NCI-H146 treated with DMSO at 0.1 percent for 48 hours (cell line): Measurements from ENCODE around the gene FERMT1.
A peak's percentile ranks its signal among the peaks of the same experiment; 100 is the strongest.

ENCODE experiments used
- DNase-seq: peaks from one replicate; lab custom pipeline; 2025; ENCODE audit not compliant: unreplicated experiment; lab: John Stamatoyannopoulos, UW

Gene FERMT1, protein sequence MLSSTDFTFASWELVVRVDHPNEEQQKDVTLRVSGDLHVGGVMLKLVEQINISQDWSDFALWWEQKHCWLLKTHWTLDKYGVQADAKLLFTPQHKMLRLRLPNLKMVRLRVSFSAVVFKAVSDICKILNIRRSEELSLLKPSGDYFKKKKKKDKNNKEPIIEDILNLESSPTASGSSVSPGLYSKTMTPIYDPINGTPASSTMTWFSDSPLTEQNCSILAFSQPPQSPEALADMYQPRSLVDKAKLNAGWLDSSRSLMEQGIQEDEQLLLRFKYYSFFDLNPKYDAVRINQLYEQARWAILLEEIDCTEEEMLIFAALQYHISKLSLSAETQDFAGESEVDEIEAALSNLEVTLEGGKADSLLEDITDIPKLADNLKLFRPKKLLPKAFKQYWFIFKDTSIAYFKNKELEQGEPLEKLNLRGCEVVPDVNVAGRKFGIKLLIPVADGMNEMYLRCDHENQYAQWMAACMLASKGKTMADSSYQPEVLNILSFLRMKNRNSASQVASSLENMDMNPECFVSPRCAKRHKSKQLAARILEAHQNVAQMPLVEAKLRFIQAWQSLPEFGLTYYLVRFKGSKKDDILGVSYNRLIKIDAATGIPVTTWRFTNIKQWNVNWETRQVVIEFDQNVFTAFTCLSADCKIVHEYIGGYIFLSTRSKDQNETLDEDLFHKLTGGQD

DNA sequence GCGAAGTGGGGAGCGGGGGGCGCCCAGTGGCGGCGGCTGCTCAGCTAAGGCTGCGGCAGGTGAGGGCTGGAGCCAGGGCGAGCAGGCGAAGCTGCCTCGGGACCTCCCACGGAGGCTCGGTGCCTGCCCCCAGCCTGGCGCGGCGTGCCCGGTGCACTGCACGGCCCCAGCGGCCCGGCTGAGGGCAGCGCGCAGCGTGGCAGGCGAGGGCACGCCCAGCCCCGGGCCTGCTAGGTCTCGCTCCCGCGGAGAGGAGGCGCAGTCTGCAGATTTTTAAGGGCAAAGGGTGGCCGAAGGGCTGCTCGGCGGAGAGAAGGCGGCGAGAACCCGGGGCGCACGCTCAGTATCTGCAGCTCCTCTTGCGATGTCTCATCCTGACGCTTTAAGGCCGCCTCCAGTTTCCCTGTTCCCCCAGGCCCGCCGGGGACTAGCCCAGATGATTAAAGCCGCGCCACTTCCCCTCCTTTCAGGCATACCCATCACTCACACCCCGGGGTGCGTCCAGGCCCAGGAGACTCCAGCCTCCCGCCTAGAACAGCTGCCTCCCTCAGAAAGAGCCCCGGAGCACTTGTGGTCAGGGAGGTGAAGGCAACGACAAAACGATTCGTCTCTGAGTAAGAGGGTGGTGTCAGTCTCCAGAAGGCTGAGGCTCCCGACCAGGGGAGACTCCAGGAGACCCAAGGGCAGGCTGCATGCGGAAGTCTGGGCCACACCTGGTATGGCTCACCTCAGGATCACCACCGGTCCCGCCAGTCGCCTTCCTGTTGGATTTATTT lies at the start of gene FERMT1:
Gene FERMT1 (minus strand): TSS at position 158 of the 776 bp plus-strand sequence. CDS start 3,476 bp downstream, outside the sequence.
- peak; percentile 76 for DNase-seq

DNA sequence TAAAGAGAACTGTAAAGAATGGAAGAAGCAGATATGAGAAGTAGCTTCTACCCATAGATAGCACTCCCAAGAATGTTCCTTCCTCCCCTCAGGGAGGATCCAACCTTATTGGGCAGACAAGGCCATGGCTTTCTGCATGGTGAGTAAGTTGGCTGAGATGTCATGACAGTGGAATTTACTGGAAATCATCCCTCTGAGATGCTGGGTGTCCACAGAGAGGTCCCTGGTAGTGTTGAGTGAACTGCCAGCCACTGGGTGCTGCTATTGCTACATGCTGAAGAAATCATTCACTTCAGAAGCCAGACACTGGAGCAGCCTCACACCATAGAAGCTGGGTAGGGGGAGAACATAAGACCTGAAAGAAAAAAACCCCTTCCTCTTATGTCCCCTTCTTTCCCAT lies 46.4 kb upstream of the FERMT1 start:
- no peak for DNase-seq

DNA sequence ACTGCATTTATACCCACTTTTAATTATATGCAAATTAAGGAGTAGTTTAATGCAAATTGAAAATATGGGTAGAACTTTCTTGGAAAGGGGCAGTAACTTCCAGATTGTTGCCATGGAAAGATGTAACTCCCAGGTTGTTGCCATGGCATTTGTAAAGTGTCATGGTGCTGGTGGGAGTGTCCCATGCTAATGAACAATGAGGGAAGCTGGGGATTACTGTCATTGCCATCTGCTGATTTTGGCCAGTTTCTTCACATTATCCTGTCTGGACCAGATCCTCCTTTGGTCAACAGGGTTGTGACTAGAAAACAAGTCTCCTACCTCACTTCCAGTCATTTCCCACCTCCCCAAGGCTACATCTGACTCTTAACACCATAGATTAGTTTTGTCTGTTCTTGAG lies 45.4 kb upstream of the FERMT1 start:
- no peak for DNase-seq

DNA sequence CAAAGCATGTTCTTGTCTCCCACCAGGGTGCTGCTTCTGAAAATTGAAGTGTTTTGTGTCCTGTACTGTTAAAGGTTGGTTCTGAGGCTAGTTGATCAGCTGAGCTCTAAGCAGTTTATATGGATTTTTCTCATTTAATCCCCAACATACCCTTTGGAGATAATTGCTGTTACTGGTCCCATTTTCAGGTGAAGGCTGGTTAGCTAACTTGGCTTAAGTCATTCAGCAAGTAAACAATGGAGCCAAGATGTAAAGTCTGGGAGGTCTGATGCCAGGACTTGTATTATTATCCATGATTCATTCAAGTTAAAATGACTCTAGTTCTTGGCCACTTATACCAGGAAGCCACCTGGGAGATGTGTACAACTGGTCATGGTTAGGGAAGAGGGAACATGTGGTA lies 42.5 kb upstream of the FERMT1 start:
- DNase-seq: no peak

DNA sequence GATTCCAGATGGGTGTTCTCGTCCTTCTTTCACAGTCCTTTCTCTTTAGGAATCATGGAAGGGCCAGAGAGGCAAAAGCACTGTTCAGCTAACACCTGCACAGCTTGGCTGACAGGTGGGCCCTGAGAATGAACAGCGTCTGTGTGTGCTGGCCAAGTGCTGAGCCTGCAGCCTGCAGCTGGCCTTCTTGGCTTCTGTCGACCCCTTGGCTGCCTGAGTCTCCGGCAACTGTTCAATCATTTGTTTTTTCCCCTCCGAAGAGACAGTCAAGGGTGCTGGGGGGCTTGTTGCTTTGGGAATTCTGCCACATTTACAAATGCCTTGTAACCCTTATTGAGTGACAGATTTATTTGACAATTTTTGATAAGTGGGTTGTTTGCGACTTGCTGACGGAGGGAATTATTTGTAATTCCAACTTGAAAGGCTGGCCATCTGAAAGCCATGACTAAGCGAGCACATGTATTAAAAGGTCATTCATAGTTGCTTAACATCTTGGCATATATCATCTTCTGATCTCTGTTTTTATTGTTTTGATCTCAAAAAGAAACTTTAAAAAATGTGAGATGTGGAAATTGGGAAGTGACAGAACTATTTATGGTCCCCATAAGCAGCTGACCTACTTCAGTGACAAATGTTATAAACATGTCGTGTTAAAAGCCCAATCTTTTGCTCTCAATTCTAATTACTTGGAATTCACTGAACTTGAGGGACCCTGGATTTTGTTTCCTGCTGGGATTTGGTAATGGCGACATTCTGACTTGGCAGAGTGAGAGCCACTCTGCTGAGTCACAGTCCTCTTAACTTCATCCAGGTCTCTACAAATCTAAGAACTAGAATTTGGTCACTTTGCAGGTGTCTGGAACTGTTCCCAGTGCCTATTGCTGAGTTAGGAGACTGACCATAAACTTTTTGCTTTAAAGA lies 41.9 kb upstream of the FERMT1 start:
- no peak for DNase-seq

DNA sequence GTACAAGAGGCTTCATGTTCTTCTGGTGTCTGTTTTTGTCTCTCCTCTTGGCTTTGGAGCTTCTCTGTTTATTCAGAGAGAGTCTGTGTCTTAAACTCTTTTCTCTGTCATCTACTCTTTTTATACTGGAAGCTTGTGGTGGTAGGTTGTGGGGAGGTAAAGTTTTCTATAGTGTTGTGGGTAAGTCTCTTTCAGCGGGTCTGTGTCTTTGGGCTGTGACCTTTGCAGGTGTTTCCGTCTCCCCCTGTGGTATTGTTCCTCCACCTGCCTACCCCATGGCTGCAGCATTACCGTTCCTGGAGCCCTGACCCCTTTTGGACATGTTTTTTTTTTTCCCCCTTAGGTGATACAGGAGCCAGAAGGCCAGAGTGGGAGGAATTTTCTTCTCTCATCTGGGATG lies 37.9 kb upstream of the FERMT1 start:
- DNase-seq: peak; percentile 25

DNA sequence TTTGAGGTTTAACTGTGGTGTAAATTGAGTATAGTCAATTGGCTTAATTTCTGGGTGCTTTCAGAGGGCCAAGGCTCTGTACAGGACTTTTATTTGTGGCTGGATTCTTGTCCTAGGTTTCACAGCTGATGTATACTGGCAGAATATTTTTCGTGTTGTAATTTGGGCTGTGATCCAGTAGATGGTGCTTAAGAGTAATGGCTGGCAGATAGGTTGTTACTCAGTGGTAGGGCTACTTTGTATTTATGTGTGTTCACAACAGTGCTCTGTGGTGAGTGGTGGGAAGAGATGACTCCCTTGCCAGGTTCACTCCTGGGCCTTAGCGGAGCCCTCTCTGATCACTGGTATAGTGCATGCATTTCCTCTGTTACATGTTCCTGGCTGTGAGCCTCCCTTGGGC lies 34.5 kb upstream of the FERMT1 start:
- DNase-seq: no peak

DNA sequence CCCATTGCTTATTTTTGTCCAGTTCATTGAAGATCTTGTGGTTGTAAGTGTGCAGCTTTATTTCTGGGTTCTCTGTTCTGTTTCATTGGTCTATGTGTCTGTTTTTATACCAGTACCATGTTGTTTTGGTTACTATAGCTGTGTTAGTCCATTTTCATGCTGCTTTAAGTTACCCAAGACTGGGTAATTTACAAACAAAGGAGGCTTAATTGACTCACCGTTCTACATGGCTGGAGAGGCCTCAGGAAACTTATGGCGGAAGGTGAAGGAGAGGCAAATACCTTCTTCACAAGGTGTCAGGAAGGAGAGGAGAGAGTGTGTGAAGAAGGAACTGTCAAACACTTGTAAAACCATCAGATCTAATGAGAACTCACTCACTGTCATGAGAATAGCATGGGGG lies 29.9 kb upstream of the FERMT1 start:
- no peak for DNase-seq

DNA sequence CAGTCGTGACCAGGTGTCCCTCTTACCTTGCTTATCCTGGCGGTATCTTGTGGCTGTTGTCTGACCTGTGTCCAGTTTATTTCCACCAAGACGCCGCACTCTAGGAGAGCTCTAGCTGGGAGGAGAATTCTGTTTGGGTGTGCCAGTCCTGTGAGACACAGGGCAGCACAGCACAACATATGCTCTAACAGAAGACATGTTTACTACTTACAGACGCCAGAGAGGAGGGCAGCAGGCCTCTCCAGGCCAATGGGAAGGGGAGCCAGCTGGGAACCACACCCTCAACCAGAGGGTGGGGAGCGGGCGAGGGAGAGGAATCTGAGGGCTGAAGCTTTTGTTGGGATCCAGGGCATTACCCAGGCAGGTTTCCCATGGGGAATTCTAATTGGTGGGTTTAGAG lies 25.2 kb upstream of the FERMT1 start:
- DNase-seq: no peak

DNA sequence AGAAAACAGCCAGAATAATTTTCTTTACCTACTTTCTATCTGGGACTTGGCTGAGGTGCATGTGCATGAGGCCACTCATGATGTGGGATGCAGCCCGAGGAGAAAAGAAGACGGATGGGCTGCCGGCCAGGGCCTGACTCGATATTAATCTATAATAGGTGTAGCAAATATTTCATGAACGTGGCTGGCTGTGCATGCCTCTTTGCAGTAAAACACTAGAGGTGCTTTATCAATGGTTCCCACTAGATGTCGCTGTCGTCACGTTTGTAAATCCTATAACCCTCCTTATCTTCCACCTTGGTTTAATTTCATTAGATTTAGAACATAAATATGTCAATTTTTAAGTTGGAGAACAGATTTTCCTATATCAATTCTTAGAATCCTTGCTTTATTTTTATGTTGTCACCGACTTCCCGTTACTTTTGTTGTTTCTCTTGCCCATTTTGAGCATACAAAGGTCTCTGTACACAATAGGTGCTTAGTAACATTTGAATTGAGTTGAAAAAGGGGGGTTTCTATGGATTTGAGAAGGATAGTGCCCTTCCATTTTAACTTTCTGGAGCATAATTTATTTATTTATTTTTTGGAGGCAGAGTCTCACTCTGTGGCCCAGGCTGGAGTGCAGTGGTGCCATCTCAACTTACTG lies 19.6 kb upstream of the FERMT1 start:
- DNase-seq: peak; percentile 75

DNA sequence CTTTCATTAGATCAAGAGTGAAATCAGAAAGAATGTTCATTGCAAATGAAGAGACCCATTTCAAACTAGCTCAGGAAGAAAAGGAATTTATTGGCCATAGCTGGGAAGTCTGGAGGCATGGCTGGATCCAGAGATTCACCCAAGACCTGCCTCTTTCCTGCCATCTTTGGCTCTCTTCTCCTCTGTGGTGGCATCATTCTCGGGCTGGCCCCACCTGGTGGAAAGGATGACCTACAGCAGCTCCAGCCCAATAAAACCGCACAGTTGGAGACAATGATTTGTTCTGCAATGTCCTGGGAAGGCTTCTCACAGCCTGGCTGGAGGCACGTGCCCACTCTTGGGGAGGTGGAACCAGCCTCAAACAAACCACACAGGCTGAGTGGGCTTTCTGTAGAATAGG lies 18.1 kb upstream of the FERMT1 start:
- no peak for DNase-seq

DNA sequence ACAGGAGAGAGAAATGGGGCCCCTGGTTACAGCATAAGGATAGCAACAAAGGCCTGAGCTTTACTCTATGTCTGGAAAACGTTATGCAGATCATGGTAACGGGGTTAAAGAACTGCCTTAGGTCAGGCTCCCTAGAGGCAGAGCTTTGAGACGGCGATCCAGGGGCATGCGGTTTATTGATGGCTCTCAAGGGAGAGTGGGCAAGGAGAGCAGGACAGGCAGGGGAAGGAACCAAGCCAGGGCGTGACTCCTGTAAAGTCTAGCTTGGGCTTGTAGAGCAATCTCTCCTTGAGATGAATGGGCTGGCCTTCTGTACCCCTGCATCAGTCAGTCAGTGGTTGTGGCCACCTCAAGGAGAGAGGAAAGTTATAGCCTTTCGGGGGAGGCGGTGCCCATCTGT lies 12.5 kb upstream of the FERMT1 start:
- DNase-seq: no peak

DNA sequence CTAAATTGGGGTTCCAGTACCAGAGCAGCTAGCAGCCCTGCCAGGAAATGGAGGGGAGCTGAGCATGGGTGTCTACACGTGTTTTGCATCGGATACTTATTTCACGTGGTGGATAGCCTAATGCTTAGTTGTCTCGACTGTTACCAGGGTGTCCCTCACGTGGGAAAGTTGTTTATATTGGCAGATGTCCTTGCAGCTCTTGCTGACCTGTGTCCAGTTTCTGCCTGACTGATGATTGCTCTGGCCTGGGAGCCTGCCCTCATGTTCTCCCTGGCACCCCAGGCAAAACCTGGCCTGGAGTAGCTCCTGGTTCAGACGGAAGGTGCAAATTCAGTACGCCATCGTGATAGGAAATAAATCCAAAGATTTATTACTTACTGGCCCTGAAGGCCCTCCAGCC lies 11.8 kb upstream of the FERMT1 start:
- no peak for DNase-seq

DNA sequence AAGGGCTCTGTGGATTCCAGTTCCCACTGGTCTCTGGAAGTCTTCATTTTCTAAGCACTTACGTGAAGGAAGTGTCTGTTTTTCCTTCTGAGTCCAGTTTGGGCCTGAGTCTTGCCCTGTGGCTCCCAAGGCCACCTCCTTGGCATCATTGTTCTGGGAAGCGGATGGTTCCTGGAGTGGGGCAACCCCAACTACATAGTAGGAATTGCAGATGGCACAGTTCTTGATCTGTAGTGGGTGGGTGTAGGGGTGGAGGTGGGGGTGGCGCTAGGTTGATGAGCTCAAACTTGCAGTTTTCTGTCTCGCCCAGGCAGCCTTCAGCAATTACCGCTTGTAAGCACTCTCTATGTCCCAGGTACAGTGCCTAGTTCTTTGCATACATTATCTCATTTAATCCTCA lies 7.2 kb upstream of the FERMT1 start:
- no peak for DNase-seq

DNA sequence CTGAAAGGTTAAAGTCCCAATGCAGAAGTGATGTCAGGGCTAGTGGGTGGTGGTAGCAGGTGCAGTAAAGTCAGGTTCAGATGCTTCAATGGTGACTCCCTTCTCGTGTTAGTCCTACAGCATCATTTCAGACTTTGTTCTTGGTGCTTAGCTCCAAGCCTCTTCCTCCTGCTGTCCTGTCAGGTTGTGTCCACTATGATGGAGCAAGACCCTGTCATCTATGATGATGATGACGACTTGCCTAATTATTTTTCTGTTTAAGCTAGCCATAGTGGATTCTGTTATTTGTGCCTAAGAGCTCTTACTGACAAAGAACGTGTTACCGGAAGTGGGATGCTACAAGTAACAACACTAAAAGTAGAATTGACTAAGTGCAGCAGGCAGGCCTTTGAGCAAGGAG lies 5.0 kb upstream of the FERMT1 start:
- DNase-seq: no peak

DNA sequence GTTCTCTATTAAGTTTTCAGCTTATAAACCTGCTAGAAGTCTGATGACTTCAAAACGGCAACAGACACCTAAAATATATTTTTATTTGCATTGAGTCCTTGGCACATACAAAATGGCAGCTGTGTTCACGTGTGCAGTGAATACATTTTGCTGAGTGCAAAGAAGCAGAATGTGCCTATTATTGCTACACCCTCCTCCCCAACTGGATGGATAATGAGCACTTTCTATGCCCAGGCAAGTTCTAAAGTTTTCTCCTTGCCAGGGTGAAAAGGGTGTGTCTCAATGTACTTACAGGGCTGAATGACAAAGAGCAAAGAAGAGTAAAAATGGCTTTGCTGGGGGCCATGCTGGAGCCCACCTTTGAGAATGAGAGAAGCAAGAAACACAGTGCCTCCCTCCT lies 4.0 kb upstream of the FERMT1 start:
- no peak for DNase-seq

DNA sequence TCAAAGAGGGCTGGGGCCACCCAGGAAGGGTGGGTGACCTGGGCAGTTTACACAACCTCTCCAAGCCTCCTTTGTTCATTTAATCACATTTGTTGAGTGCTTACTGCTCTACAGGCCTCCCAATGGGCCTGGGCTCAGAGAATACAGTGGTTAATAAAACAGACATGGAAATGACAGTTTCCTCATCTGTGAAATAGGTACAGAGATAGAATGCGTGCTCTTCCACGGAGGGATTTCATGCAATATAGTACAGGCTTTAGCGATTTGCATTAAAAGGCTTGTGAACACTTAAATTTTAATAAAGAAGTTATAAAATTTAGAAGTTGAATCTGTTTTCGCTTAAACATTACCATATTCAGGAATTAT lies 802 bp upstream of the FERMT1 start:
- no peak for DNase-seq

DNA sequence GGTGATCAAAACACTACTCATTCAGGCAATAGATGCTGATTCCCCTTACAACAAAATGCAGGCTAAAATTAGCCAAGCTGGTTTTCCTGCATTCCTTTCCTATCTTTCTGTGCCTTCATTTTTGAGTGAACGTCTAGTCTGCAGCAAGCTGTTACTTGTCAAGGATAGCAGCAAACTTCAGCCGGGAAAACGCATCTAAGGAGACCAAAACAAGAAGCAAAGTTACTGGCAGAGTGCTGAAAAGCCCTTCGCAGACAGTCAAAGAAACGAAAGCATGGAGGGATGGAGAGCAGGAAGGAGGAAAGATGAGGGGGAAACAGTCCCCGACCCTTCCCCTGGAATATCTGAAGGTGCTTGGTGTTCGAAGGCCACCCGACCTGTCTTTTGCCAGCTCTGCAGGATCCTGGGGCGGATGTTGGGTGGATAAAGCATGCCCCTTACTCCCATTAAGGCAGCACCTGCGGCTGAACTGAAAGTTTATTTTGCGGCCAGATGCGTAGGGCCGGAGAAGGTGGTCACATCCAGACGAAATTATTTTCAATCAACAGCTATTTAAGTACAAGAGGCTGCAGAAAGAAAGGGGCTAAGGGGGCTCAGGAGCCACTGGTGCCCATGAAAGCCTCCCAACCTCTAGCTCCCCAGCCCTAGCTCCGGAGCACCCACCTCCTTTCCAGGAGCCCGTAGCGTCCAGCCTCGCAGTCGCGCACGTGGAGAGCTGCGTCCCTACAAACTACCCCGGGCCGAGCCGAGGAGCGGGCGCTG lies 538 bp downstream of the FERMT1 start:
- peak; percentile 43 for DNase-seq

DNA sequence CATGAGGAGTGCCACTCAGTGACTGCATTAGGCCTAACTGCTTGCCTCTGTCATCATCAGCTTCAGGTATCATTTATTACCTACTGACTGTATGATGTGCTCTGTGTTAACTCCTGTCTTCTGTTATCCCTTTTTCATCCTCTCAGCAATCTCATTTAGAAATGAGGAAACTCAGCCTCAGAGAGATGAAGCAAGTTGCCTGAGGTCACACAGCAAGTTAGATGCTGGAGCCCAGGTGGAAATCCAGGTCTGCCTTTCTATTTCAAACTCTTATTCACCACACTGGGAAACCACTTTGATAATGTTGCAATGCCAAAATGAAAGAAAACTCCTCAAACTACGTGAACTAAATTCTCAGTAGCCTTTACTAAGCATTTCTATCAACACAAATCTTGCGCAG lies 1.3 kb downstream of the FERMT1 start:
- DNase-seq: no peak
